ENCODE results near the gene KCNS3. TPM values are rescaled to one million over a fixed set of nuclear protein-coding genes. Genes with fewer than 3 reads are reported as not detected.

KCNS3 gene
- total RNA-seq, 1 experiment from 2014 or later, result 0.20 TPM

DNA sequence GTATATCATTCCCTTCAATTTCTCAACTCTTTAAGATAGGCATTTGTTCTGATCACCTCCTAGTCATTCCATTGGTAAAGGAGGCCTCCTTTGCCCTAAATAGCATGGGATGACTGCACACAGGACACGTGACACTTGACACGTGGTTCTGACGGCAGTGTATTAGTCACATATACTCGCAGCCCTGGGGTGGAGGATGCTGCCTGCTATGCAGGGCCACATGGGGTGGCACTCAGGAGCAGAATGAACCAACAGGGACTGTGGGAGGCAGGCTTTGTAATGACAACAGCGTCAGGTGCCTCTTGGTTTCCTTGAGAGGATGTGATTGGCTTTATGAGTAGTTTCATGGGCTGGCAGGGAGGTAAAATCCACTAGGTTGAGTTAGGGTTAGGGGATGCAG lies 9.3 kb upstream of the KCNS3 start:
- no TSS peak for BruUV-seq (replicated peaks)
- TF ChIP-seq, protein P1, sequence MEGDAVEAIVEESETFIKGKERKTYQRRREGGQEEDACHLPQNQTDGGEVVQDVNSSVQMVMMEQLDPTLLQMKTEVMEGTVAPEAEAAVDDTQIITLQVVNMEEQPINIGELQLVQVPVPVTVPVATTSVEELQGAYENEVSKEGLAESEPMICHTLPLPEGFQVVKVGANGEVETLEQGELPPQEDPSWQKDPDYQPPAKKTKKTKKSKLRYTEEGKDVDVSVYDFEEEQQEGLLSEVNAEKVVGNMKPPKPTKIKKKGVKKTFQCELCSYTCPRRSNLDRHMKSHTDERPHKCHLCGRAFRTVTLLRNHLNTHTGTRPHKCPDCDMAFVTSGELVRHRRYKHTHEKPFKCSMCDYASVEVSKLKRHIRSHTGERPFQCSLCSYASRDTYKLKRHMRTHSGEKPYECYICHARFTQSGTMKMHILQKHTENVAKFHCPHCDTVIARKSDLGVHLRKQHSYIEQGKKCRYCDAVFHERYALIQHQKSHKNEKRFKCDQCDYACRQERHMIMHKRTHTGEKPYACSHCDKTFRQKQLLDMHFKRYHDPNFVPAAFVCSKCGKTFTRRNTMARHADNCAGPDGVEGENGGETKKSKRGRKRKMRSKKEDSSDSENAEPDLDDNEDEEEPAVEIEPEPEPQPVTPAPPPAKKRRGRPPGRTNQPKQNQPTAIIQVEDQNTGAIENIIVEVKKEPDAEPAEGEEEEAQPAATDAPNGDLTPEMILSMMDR (IDR thresholded peaks at IDR 0.05; ENCODE audit: insufficient read depth in 1 of 2, low read depth in 1 of 2, low read length in 1 of 2, severe bottlenecking in 1 of 2, unreplicated experiment in 1 of 2), result no peak
- H3K9me3 ChIP-seq, result no peaks in the 10 kb centered on the region
- POLR2A ChIA-PET, result no interaction called here
- CTCF ChIA-PET, result no interaction called here
- intact Hi-C loops (cut with micrococcal nuclease; ENCODE audit: unreplicated experiment), result no loop called here
- no peaks in the 10 kb centered on the region for H3K9me3 Mint-ChIP-seq (ENCODE audit: unreplicated experiment)
- H3K4me3 ChIP-seq (ENCODE audit: low read depth, low read length), result no peak overlapping the region
- peaks cover 14% of the 10 kb centered on the region for H3K27me3 Mint-ChIP-seq (ENCODE audit: insufficient read depth, unreplicated experiment)
- H3K36me3 Mint-ChIP-seq (ENCODE audit: insufficient read depth, unreplicated experiment), result no peaks in the 10 kb centered on the region
- no peaks in the 10 kb centered on the region for H3K36me3 ChIP-seq (ENCODE audit: control insufficient read depth, insufficient read depth, low read length)
- H3K27me3 ChIP-seq (replicated peaks; ENCODE audit: control insufficient read depth, insufficient read depth, low read length), result no peaks in the 10 kb centered on the region; the same call in none of the 2 replicates
- H3K4me1 ChIP-seq, result no peaks in the 10 kb centered on the region
- no peaks in the 10 kb centered on the region for H3K4me1 Mint-ChIP-seq (ENCODE audit: low read depth, unreplicated experiment)
- H3K4me3 Mint-ChIP-seq (ENCODE audit: unreplicated experiment), result no peak overlapping the region
- no peak overlapping the region for H3K27ac Mint-ChIP-seq (ENCODE audit: unreplicated experiment)
- no peak for DNase-seq

GRCh38 chr2:17871639-17872038 lies 6.8 kb upstream of the KCNS3 start:
- Histone ChIP-seq H3K36me3 (ENCODE audit: control insufficient read depth, insufficient read depth, low read length) (no peaks in the 10 kb centered on the region), H3K9me3 (no peaks in the 10 kb centered on the region), H3K4me1 (no peaks in the 10 kb centered on the region), H3K27me3 (replicated peaks; ENCODE audit: control insufficient read depth, insufficient read depth, low read length) (peaks cover 4% of the 10 kb centered on the region), H3K4me3 (ENCODE audit: low read depth, low read length) (no peak overlapping the region)
- Mint-ChIP-seq H3K27me3 (ENCODE audit: insufficient read depth, unreplicated experiment) (peaks cover 27% of the 10 kb centered on the region), H3K9me3 (ENCODE audit: unreplicated experiment) (no peaks in the 10 kb centered on the region), H3K27ac (ENCODE audit: unreplicated experiment) (no peak overlapping the region), H3K4me3 (ENCODE audit: unreplicated experiment) (no peak overlapping the region), H3K4me1 (ENCODE audit: low read depth, unreplicated experiment) (no peaks in the 10 kb centered on the region), H3K36me3 (ENCODE audit: insufficient read depth, unreplicated experiment) (no peaks in the 10 kb centered on the region)
- intact Hi-C loops (cut with micrococcal nuclease; ENCODE audit: unreplicated experiment), result no loop called here
- TF ChIP-seq, protein P1 (IDR thresholded peaks at IDR 0.05; ENCODE audit: insufficient read depth in 1 of 2, low read depth in 1 of 2, low read length in 1 of 2, severe bottlenecking in 1 of 2, unreplicated experiment in 1 of 2), result no peak
- CTCF ChIA-PET, result no interaction called here
- DNase-seq, result no peak
- BruUV-seq (replicated peaks), result no TSS peak
- POLR2A ChIA-PET, result no interaction called here

DNA sequence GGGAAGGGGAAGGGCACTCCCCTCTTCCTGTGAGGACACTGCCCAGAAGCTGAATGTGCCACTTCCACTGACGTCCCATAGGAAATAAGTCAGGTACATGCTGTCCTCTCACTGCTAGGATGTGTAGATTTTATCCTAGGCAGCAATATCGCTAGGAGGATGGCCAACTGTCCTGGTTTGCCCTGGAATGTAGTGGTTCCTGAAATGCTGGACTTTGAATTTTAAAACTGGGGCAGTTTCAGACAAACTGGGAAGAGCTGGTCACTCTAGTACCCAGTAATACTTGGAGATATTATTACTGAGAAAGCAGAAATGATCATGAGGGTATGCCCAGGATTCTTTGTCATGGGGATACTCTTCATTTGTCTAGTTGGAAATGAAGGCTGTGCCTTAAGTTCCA lies 5.4 kb upstream of the KCNS3 start:
- no peak overlapping the region for H3K4me3 Mint-ChIP-seq (ENCODE audit: unreplicated experiment)
- H3K27me3 Mint-ChIP-seq (ENCODE audit: insufficient read depth, unreplicated experiment), result peaks cover 34% of the 10 kb centered on the region

More for the DNA sequence above, 5.4 kb upstream of the KCNS3 start:
- BruUV-seq (replicated peaks), result no TSS peak
- TF ChIP-seq, protein P1 (IDR thresholded peaks at IDR 0.05; ENCODE audit: insufficient read depth in 1 of 2, low read depth in 1 of 2, low read length in 1 of 2, severe bottlenecking in 1 of 2, unreplicated experiment in 1 of 2), result no peak
- H3K4me1 ChIP-seq, result 0 out of 2 replicates have a peak, but pooled peaks cover 3% of the 10 kb centered on the region
- POLR2A ChIA-PET, result no interaction called here
- Mint-ChIP-seq H3K27ac (ENCODE audit: unreplicated experiment) (no peak overlapping the region), H3K9me3 (ENCODE audit: unreplicated experiment) (no peaks in the 10 kb centered on the region), H3K4me1 (ENCODE audit: low read depth, unreplicated experiment) (peaks cover 5% of the 10 kb centered on the region), H3K36me3 (ENCODE audit: insufficient read depth, unreplicated experiment) (no peaks in the 10 kb centered on the region)
- no peak for DNase-seq
- intact Hi-C loops (cut with micrococcal nuclease; ENCODE audit: unreplicated experiment), result no loop called here
- H3K36me3 ChIP-seq (ENCODE audit: control insufficient read depth, insufficient read depth, low read length), result no peaks in the 10 kb centered on the region
- CTCF ChIA-PET, result no interaction called here
- H3K4me3 ChIP-seq (ENCODE audit: low read depth, low read length), result no peak overlapping the region
- peaks cover 7% of the 10 kb centered on the region for H3K27me3 ChIP-seq (replicated peaks; ENCODE audit: control insufficient read depth, insufficient read depth, low read length)
- 0 out of 2 replicates have a peak, but pooled peaks cover 3% of the 10 kb centered on the region for H3K9me3 ChIP-seq
